Vagina (tissue), 2 donors: Measurements from ENCODE around the gene CRY1.
A peak's percentile ranks its signal among the peaks of the same experiment; 100 is the strongest.

ENCODE experiments used
- CTCF ChIP-seq, 3 experiments: fragments of 450-650 bp in 2 of 3; fragments of 200-600 bp in 1 of 3; sonication (generic) in 1 of 3; IDR thresholded peaks; one replicate each; pipeline ENCODE4 v1.5.1; 2017 to 2019; ENCODE audit warnings: antibody characterized with exemption in 3 of 3, mild to moderate bottlenecking in 2 of 3, moderate library complexity in 2 of 3
- POLR2A ChIP-seq, 2 donors: fragments of 450-650 bp; IDR thresholded peaks; one replicate each; pipeline ENCODE4 v1.6.1; 2017; ENCODE audit warnings: antibody characterized with exemption in 2 of 2, mild to moderate bottlenecking in 2 of 2, moderate library complexity in 2 of 2
- POLR2AphosphoS5 ChIP-seq, 2 donors: sonication (generic); formaldehyde crosslinking; IDR thresholded peaks; one replicate each; pipeline ENCODE4 v1.9.0; 2017; ENCODE audit warnings: antibody characterized with exemption in 2 of 2, mild to moderate bottlenecking in 2 of 2, low read depth in 1 of 2; ENCODE audit not compliant: insufficient read depth in 1 of 2

GRCh38 chr12:107079172-107080011 lies 14.0 kb downstream of the CRY1 start:
- TF ChIP-seq CTCF (IDR thresholded peaks at IDR 0.05), result peak in 1 of 3 experiments; percentile 12
- no peak for TF ChIP-seq POLR2A (IDR thresholded peaks at IDR 0.05)
- no peak for TF ChIP-seq POLR2AphosphoS5 (IDR thresholded peaks at IDR 0.05; ENCODE audit: insufficient read depth in 1 of 2, low read depth in 1 of 2)
